Endothelial cell of umbilical vein (primary cell): ENCODE measurements around the gene GANAB. TPM values are rescaled to one million over a fixed set of nuclear protein-coding genes. Genes with fewer than 3 reads are reported as not detected.

Experiments used
- BruUV-seq: library from RNA; stranded (reverse); fragments of 400-500 nt; replicated peaks from 2 replicates; lab custom pipeline; 2021; lab: Mats Ljungman, UMichigan
- CTCF ChIA-PET: fragments of 300-600, 350-600 bp; sonication (Branson Sonifier 250); formaldehyde crosslinking; loops from one replicate; lab custom pipeline; 2021; ENCODE audit warnings: antibody characterized with exemption, inconsistent platforms; lab: Charles Lee
- POLR2A ChIA-PET: fragments of 300-600, 350-600 bp; sonication (Branson Sonifier 250); formaldehyde crosslinking; loops from one replicate; lab custom pipeline; 2021; ENCODE audit warnings: antibody characterized with exemption, inconsistent platforms; lab: Charles Lee
- DNase-seq: peaks from one replicate; pipeline ENCODE4 v3.0.0-alpha.2; 2011; ENCODE audit warnings: low read depth, low spot score
- FAIRE-seq: peaks from 2 replicates; lab custom pipeline; 2011; peaks lifted over from hg19 to GRCh38; lab: Jason Lieb, UNC
- H2AFZ ChIP-seq: 2 replicates; pipeline ENCODE4 v1.6.0; 2012; ENCODE audit warnings: low read depth, low read length, control low read depth, inconsistent platforms
- H3K27ac ChIP-seq: 2 replicates; pipeline ENCODE4 v1.5.1; 2011; ENCODE audit warnings: low read depth, mild to moderate bottlenecking, control low read depth, low read length, moderate library complexity; ENCODE audit not compliant: insufficient read depth
- H3K27me3 ChIP-seq, 2 experiments: 2 replicates each; pipeline versions ENCODE4 v1.6.0 to v1.6.1; 2011; ENCODE audit warnings: low read length in 2 of 2, mixed read lengths in 1 of 2; ENCODE audit not compliant: control insufficient read depth in 2 of 2, insufficient read depth in 2 of 2
- H3K36me3 ChIP-seq, 2 experiments: 2 replicates in 1 of 2; 3 replicates in 1 of 2; pipeline ENCODE4 v1.5.1; 2011; ENCODE audit warnings: low read length in 2 of 2, mild to moderate bottlenecking in 1 of 2, moderate library complexity in 1 of 2; ENCODE audit not compliant: control insufficient read depth in 2 of 2, insufficient read depth in 2 of 2; ENCODE audit errors: extremely low read depth in 1 of 2
- H3K4me1 ChIP-seq: 3 replicates; pipeline ENCODE4 v1.5.1; 2011; ENCODE audit warnings: mild to moderate bottlenecking, low read length; ENCODE audit not compliant: control insufficient read depth, insufficient read depth; ENCODE audit errors: extremely low read depth
- H3K4me2 ChIP-seq: 2 replicates; pipeline ENCODE4 v1.6.1; 2011; ENCODE audit warnings: low read length, control low read depth, mixed read lengths; ENCODE audit not compliant: insufficient read depth
- H3K4me3 ChIP-seq, 3 experiments: fragments of 200-600 bp in 1 of 3; sonication (generic), shearing (Covaris generic) in 1 of 3; replicated peaks in 1 of 3; 2 replicates each; pipeline ENCODE4 v1.5.1; 2011 to 2016; ENCODE audit warnings: control low read depth in 3 of 3, low read length in 3 of 3, mild to moderate bottlenecking in 2 of 3, inconsistent platforms in 1 of 3, low read depth in 1 of 3, moderate library complexity in 1 of 3; ENCODE audit not compliant: insufficient read depth in 1 of 3
- H3K79me2 ChIP-seq: 2 replicates; pipeline ENCODE4 v1.6.0; 2012; ENCODE audit warnings: low read length, inconsistent platforms; ENCODE audit not compliant: control insufficient read depth, insufficient read depth
- H3K9ac ChIP-seq: replicated peaks from 2 replicates; pipeline ENCODE3; 2011; ENCODE audit warnings: low read length, control low read depth; ENCODE audit not compliant: insufficient read depth; ENCODE audit errors: extremely low read depth
- H3K9me1 ChIP-seq: replicated peaks from 3 replicates; pipeline ENCODE4 v1.6.0; 2011; ENCODE audit warnings: mild to moderate bottlenecking, low read length; ENCODE audit not compliant: control insufficient read depth, insufficient read depth; ENCODE audit errors: extremely low read depth
- H3K9me3 ChIP-seq: replicated peaks from 2 replicates; pipeline ENCODE4 v1.5.1; 2012; ENCODE audit warnings: low read length, inconsistent platforms; ENCODE audit not compliant: control insufficient read depth, insufficient read depth
- H4K20me1 ChIP-seq: replicated peaks from 2 replicates; pipeline ENCODE3; 2011; ENCODE audit warnings: mild to moderate bottlenecking, low read length; ENCODE audit not compliant: control insufficient read depth, insufficient read depth; ENCODE audit errors: extremely low read depth
- EZH2 ChIP-seq: IDR thresholded peaks from 2 replicates; pipeline ENCODE4 v1.6.1; 2012; ENCODE audit warnings: borderline replicate concordance, low read depth, mild to moderate bottlenecking, moderate library complexity, low read length, inconsistent platforms; ENCODE audit not compliant: severe bottlenecking
- FOS ChIP-seq: IDR thresholded peaks from 2 replicates; pipeline ENCODE4 v1.6.1; 2011; ENCODE audit warnings: mild to moderate bottlenecking, low read length, moderate library complexity, borderline replicate concordance; ENCODE audit not compliant: insufficient read depth
- GATA2 ChIP-seq: IDR thresholded peaks from 2 replicates; pipeline ENCODE4 v1.7.0; 2011; ENCODE audit warnings: low read depth, mild to moderate bottlenecking, moderate library complexity, mixed read lengths, low read length; ENCODE audit not compliant: insufficient read length, insufficient read depth
- JUN ChIP-seq: IDR thresholded peaks from 2 replicates; pipeline ENCODE4 v1.6.1; 2011; ENCODE audit warnings: borderline replicate concordance, low read depth; ENCODE audit not compliant: insufficient read length, insufficient read depth
- MAX ChIP-seq: IDR thresholded peaks from 2 replicates; pipeline ENCODE4 v1.6.1; 2011; ENCODE audit not compliant: insufficient read depth, insufficient read length
- MYC ChIP-seq: IDR thresholded peaks from one replicate; pipeline ENCODE4 v1.6.1; 2011; ENCODE audit warnings: mild to moderate bottlenecking, low read depth, low read length
- POLR2A ChIP-seq: IDR thresholded peaks from 2 replicates; pipeline ENCODE4 v1.6.1; 2012; ENCODE audit warnings: low read depth, mild to moderate bottlenecking, control low read depth, low read length
- POLR2AphosphoS5 ChIP-seq: IDR thresholded peaks from 2 replicates; pipeline ENCODE4 v1.6.1; 2012; ENCODE audit warnings: low read depth, mild to moderate bottlenecking, control low read depth, low read length, moderate library complexity; ENCODE audit not compliant: insufficient read depth
- dilution Hi-C: fragments of 300-500 bp; cut with MboI; formaldehyde crosslinking; loops from one replicate; pipeline ENCODE4 v1.15.0; 2019; ENCODE audit warnings: low sequenced_read_pairs; ENCODE audit not compliant: extremely low pct_ligation_motif_present
- intact Hi-C: fragments of 100-400 bp; cut with micrococcal nuclease; formaldehyde crosslinking; loops from one replicate; pipeline ENCODE4 v1.10.0; 2022
- polyA plus RNA-seq, 4 experiments: library from polyadenylated mRNA; depleted of rRNA in 3 of 4; stranded (reverse) in 3 of 4; unstranded in 1 of 4; fragments of >200 nt; gene quantifications; 2 replicates each; pipeline versions ENCODE4 v1.2.1 to v1.2.3, GENCODE V29; 2011 to 2012; ENCODE audit warnings: missing spikeins in 1 of 4
- total RNA-seq: library from RNA; stranded (reverse); gene quantifications from 2 replicates; pipeline ENCODE4 v1.2.3, GENCODE V29; 2021
- TF ChIP-seq, protein P1 (sequence below), 2 donors: IDR thresholded peaks; 1 replicate in 1 of 2; 2 replicates in 1 of 2; pipeline ENCODE4 v1.5.1; 2011; ENCODE audit warnings: low read length in 2 of 2, mild to moderate bottlenecking in 2 of 2, moderate library complexity in 2 of 2, control low read depth in 1 of 2, inconsistent platforms in 1 of 2, low read depth in 1 of 2; ENCODE audit not compliant: insufficient read depth in 1 of 2; ENCODE audit errors: extremely low read depth in 1 of 2

The GANAB gene
- total and polyA plus RNA-seq, 2 donors (not counting 3 experiments of a cell fraction or from before 2014, with no cell fraction given), result 389 to 455 TPM

DNA sequence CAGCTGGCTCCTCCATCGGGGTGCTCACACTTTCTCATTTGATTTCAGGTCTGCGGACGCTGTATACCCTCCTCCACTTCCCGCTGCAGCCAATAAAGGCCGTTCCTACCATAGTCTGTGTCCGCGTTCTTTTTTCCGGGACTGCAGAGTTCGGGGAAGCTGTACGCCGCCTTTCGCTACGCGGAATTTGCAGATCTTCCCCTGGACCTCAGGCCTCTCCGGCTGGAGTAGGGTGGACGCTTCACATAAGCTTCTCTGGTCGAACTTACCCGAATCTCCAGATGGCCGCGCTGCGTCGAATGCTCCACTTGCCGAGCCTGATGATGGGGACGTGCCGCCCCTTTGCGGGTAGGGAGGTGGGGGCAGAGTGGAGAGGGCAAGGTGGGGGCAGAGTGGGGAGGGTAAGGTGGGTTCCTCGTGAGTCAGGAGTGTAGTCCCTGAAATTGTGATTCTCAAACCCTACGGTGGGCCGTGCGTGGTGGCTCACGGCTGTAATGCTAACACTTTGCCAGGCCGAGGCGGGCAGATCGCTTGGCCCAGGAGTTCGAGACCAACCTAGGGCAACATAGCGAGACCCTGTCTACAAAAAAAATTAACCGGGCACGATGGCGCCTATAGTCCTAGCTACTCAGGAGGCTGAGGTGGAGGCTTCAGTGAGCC is 19.3 kb upstream of the GANAB start:
- dilution Hi-C loops, result no loop called here
- no peak overlapping the region for H2AFZ ChIP-seq
- ChIA-PET CTCF (interaction anchor here (0.9 to 2.5 kb wide), 14 partner anchors 10 to 271 kb away, joined by 3 to 15 read pairs (median 6); partner anchors contain the start of genes B3GAT3, BSCL2, GNG3 and INTS5), POLR2A (interaction anchor here (0.8 to 2.2 kb wide), 30 partner anchors 9 to 327 kb away, joined by 3 to 71 read pairs (median 8); partner anchors contain the start of genes AHNAK, B3GAT3, EEF1G and EML3)
- H3K9me1 ChIP-seq, result no peaks in the 10 kb centered on the region
- H3K4me2 ChIP-seq, result peak overlapping the region; percentile 83
- DNase-seq (no peak), FAIRE-seq (peak; percentile 35)
- H3K9me3 ChIP-seq, result no peaks in the 10 kb centered on the region
- TF ChIP-seq FOS (no peak), POLR2A (no peak), JUN (no peak), MAX (no peak), GATA2 (no peak), EZH2 (no peak), POLR2AphosphoS5 (no peak), MYC (no peak)
- TF ChIP-seq, protein P1, sequence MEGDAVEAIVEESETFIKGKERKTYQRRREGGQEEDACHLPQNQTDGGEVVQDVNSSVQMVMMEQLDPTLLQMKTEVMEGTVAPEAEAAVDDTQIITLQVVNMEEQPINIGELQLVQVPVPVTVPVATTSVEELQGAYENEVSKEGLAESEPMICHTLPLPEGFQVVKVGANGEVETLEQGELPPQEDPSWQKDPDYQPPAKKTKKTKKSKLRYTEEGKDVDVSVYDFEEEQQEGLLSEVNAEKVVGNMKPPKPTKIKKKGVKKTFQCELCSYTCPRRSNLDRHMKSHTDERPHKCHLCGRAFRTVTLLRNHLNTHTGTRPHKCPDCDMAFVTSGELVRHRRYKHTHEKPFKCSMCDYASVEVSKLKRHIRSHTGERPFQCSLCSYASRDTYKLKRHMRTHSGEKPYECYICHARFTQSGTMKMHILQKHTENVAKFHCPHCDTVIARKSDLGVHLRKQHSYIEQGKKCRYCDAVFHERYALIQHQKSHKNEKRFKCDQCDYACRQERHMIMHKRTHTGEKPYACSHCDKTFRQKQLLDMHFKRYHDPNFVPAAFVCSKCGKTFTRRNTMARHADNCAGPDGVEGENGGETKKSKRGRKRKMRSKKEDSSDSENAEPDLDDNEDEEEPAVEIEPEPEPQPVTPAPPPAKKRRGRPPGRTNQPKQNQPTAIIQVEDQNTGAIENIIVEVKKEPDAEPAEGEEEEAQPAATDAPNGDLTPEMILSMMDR (IDR thresholded peaks at IDR 0.05; ENCODE audit: extremely low read depth in 1 of 2, insufficient read depth in 1 of 2, low read depth in 1 of 2, low read length in 2 of 2), result no peak
- peak overlapping the region; percentile 42 to 83 (median 59) for H3K4me3 ChIP-seq
- peaks cover 16% of the 10 kb centered on the region for H3K4me1 ChIP-seq
- H3K27ac ChIP-seq, result peak overlapping the region; percentile 44
- peak overlapping the region; percentile 69 for H3K9ac ChIP-seq
- no peaks in the 10 kb centered on the region for H3K27me3 ChIP-seq
- intact Hi-C loops, result loop anchor here (1.0 to 5.0 kb wide), 4 partner anchors 12 to 53 kb away; partner anchors contain the start of genes BSCL2, EML3, GNG3 and INTS5
- peaks cover 33% of the 10 kb centered on the region for H3K79me2 ChIP-seq
- BruUV-seq, result no TSS peak
- H3K36me3 ChIP-seq, result peaks cover 0 to 2% of the 10 kb centered on the region in 2 experiments
- no peaks in the 10 kb centered on the region for H4K20me1 ChIP-seq
